Stimulated activated naive CD4-positive, alpha-beta T cell (primary cell): ENCODE results near the gene ZFYVE28.

Experiments
- DNase-seq, 6 experiments: peaks; one replicate each; lab custom pipeline; 2025; lab: John Stamatoyannopoulos, UW

ZFYVE28 gene

DNA sequence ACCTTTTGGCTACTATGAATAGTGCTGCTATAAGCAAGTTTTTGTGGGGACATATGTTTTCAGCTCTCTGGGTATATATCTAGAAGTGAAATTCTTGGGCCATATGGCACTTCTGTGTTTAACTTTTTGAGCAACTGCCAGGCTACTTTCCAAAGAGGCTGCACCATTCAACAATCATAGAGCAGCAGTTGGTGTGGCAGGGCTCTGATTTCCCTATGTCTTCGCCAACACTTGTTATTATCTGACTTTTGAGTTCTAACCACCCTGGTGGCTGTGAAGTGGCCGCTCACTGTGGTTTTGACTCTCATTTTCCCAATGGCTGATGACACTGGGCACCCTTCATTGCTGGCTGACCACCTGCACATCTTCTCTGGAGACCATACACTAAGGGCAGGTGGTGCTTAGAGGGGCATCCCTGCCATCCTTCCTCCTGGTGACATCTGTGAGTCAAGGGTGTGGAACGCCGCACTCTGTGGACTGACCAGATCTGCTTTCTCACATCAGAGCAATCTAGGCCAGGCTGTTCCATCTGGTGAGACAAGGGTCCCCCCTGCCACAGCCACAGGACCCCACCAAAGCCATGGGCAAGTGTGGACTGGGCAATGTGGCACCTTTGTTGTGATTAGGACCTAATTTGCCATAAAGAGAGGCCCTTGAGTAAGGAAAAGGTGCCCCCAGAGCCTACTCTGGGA lies 49.6 kb downstream of the ZFYVE28 start:
- no peak for DNase-seq

DNA sequence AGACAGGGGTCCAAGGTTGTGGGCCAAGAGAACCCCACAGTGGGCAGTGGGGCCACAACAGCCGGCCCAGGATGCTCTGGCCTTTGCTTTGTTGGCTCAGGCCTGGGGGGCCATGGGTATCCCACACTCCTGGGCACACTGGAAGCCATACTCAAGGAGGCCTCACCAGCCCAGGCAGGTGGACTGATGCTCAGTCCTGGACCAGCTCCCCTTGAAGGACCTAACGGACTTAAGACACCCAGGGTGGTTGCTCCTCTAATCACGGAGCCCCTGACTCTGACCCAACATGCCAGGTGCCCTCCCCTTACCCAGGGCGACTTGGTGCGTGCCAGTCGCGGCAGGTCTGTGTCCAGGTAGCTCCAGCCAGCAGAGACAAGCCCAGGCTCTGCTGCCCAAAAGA lies 50.8 kb downstream of the ZFYVE28 start:
- no peak for DNase-seq

DNA sequence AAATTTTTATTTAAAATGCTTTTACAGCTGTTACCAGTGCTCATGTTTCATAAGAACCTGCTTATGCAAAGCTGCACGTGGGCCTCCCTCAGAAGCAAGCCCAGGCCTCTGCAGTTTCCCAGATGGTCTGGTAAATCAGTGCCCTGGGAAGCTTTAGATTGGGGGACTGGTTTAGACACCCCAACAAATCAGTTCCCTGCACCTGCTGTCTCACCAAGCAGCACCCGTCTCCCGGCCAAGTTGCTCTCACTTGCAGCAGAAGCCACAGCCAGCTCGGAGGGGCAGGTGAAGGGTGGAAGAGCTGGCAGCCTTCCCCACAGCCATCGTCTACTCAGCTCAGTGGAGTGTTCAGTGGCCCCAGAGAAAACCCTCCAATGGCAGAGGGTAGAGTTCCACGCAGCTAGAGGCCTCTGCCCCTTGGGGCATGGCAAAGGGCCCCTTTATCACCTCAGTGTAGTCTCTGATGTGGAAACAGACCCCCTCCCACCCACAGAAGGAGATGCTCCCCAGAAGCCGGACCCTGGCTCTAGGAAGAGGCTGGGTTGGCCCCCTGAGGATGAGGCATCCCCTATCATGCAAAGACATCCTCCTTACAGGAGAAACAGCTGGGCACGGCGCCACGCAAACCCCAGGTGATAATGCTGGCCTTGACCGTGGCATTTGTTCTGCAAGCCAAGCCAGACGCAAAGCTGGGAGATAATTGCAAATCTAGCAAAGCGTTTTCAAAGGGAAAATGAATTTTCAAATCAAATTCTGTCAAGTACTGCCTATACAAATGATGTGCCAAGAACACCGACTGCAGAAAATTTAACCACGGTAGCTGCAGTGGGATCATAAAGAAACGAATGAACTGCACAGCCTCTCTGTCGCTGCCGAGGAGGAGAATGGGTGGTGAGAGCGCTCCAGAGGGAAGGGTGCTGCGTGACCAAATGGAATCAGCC lies 51.9 kb downstream of the ZFYVE28 start:
- no peak for DNase-seq

DNA sequence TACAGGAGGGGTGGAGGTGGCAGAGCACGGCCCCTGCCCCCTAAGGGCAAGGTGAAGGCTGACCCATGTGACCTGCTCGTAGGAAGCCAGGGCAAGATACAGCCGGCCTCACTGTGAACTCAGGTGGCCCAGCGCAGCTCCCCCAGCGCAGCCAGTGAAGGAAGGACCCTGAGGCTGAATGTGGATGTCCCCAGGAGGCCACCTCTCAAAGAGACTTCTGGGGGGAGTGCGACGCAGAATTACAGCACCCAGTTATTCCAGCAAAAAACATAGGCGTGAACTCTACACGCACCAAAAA lies 52.6 kb downstream of the ZFYVE28 start:
- no peak for DNase-seq

DNA sequence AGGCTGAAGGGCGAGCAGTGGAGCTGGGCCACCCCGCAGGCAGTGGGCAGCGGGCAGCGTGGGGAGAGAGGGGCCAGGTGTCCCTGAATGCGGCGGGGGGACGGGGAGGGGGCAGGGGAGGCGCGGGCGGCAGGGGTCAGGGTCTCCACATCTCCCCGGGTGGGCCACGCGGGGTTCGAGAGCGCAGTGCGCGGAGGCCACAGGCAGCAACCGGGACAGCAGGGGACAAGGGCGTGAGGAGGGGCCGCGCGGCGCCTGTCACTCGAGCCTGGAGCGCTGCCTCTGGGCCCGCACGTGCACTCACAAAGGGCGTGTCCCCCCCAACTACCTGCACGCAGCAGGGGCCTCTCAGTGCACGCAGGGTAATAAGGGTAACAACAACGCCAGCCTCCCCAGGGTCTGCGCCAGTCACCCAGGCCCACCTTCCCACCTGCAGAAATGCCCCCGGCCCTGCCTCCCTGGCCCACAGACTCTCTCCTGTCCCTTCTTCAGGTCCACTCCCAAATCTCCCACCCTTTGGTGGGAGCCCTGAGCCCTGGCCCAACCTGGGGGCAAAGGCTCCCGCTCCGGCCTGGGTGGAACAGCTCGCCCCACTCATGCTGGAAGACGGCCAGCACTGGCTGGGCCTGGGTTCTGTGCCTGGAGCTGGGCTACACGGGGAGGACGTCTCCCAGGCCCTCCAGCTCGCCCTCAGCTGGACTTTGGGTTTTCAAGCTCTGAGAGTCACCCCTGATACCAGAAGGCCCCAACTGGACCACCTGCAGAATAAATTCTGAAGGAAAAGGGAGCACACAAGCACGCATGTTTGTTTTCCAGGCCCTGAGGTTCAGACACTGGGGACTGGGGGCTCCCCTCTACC lies 53.2 kb downstream of the ZFYVE28 start:
- DNase-seq = peak in 1 of 6 experiments; percentile 23

DNA sequence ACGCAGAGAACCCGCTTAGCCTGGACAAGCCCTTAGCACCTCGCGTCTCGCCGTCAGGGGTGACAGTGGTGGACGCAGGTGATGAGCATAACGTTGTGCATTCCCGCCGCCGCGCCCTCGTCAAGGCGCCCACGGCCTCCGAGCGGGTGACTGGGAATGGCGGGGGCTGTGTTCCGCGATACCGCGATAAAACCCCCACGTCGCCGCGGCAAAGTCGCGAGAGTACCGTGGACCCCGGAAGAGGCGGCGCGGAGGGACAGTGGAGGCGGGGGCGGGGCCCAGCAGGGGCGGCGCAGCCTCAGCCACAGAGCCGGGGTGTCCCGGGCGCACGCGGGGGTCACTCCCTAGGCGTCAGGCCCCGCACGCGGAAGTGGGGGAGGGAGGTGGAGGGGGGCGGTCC lies 53.8 kb downstream of the ZFYVE28 start:
- DNase-seq = peak; percentile 35 to 74 (median 54)

DNA sequence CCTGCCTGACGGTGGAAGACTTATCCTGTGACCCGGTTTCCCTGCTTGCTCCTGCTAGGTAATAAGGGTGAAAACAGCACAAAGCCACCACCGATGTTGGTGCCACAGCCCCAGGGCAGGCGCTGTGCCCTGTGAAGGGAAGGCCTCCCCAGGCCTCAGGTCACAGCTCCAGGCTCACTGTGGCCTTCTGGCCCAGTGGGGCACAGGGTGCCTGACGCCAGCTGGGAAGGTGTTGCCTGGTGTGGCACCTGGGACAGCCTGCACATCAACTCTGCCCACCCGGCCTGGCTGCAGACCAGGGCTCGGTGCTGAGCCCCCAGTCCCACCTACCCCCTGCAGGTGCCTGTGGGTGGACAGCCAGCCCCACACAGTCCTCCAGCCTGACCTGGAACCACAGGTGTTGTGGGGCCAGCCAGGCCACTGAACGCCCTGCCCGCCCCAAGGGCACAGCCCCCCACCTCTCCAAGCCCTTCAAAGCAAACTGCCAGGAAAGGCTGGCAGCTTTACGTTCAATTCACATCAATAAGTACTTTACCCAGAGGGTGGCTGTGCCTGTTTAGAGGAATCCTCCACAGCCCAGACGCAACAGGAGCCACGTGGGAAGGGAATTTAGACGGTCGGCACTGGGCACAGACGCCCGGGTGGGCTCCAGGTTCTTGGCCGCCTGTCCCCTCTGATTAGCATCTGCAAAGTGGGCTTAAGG lies 54.3 kb downstream of the ZFYVE28 start:
- no peak for DNase-seq

DNA sequence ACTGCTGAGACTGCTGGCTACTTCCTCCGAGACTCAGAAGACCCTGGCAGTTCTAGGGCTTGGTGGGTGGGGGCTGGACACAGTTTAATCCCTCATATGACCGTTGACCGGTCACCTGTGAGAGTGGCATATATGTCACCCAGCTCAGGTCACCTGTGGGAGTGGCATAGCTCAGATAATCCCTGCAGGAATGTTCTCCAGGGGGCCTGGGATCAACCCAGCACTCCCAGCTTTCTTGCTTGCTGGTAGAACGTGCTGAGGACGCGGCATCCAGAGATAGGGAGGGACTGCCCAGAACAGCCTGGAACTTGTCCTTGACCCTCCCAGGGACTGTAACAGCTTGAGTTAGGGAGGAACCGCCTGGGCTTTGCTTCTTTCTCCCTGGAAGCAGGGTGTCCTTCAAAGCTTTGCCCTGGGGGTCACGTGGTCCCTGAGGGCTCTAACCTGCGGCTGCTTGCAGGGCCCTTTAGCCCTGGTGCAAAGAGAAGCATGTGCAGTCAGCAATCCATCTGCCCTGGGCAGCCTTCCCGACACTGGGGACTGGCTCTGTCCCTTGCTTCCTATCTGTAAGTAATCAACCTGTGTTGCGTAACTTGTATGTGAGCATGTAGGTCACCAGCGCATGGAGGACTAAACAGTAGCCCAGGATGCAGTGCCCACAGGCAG lies 55.3 kb downstream of the ZFYVE28 start:
- DNase-seq = no peak

DNA sequence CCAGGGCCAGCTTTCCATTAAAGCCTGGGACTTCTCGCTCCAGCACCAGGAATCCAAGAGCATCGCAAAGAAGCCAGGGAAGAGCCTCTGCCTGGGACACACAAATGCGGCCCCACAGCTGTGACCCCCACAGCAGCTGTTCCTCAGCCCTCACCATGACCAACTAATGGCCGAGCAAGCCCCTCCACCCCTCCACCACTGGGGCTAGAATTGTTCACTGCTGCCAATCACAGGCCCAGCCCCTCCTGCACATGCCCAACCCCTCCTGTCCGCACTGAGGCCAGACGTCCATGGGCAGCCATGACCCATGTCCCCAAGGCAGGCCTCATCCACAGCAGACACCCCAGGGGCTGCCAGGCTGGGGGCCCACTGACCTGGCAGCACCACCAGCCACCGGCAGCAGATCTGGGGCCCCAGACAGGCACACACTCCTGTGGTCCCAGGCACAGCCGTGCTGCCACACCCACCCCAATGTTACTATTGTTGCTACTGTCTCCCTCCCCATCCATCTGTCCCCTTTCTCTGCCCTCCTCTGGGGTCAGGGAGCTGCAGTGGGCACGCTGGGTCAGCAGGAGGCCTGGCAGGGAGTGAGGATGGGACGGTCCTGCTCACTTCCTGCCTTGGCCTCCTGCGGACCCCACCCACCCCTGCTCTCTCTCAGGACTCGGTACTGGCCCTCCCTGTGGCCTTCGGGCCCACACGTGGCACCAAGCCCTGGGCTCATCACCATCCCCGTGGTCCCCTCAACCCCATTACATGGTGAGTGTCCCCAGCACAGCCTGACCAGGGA lies 56.0 kb downstream of the ZFYVE28 start:
- no peak for DNase-seq

DNA sequence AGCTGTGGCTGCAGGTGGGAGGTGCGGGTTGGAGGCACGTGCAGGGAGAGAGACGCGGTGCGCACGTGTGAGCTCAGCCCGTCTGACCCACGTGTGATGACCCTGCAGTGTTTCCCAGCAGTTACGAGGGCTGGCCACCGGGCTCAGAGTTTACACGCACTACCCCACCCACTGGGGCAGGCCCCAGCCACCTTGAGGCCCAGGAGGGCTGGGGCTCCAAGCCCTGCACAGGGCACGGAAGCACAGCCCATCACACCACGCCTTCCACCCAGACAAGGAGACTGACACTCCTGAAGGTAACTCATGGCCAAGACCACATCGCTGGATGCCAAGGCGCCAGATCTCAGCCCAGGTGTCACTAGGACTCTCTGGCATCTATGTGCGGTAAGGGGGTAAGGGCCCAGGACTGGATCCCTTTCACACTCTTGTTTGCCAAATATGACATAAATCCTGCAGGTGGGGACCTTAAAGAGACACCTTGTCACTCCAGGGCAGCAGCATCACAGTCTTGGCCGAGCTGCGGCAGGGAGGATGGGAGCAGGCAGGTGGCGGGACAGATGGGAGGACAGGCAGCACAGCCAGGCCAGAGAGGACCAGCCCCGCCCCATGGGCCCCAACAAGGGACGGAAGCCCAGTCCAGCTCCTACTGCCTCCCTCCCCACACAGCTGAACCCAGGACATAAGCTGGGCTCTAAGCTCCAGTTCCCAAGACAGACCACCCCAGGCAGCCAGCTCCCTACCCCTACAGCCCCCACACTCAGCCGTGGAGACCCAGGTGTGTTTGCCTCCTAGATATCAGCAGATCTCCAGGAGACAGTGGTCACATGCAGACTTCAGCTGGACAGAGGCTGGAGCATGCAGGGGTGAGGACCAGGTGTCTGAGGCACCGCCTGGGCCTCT lies 56.8 kb downstream of the ZFYVE28 start:
- no peak for DNase-seq

DNA sequence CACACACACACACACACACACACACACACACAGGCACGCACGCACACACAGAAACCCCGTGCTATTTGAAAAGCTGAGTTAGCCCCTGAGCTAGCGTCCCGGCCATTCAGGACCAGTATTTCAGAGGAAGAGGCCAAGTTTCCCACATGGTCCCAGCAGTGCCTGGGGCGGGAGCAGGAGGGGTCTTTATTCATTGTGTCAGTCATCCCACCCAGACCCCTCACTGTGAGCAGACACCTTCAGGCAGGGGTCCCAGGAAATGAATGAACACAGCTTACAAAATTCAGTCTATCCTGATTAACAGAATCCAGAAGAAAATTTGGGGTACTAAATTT lies 58.1 kb downstream of the ZFYVE28 start:
- DNase-seq = no peak

DNA sequence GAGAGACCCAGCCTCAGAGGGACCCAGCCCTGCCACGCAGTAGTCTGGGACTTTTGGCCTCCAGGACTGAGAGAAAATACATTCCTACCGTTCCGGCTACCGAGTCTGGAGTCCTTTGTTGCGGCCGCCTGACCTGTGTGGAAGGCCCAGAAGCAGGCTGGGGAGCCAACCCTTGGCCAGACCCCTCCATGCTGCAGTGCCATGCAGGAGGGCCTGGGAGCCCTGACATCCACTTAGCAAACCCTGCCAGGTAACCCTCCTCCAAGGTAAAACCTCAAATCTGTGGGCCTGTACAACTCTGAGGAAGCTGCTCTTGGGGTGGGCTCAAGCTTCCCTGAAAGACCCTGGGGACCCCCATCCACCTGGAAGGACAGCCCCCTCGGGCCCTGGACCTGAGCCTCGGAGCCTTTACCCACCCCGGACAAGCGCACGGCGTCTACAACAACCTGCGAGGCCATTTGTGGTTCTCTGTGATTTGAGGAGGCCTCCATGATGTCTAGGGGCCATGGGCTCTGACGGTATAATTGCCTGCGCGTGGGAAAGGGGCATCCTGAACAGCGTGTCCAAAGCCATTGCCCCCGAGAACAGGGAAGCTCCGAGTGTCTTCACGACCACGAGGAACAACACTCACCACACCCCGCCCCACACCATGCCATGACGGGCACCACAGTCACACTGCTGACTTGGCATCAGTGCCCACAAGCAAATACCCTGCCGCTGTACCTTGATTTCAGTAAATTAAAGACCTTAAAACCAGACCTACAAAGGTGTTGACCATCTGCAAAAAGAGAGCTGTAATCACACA lies 58.7 kb downstream of the ZFYVE28 start:
- DNase-seq = no peak

DNA sequence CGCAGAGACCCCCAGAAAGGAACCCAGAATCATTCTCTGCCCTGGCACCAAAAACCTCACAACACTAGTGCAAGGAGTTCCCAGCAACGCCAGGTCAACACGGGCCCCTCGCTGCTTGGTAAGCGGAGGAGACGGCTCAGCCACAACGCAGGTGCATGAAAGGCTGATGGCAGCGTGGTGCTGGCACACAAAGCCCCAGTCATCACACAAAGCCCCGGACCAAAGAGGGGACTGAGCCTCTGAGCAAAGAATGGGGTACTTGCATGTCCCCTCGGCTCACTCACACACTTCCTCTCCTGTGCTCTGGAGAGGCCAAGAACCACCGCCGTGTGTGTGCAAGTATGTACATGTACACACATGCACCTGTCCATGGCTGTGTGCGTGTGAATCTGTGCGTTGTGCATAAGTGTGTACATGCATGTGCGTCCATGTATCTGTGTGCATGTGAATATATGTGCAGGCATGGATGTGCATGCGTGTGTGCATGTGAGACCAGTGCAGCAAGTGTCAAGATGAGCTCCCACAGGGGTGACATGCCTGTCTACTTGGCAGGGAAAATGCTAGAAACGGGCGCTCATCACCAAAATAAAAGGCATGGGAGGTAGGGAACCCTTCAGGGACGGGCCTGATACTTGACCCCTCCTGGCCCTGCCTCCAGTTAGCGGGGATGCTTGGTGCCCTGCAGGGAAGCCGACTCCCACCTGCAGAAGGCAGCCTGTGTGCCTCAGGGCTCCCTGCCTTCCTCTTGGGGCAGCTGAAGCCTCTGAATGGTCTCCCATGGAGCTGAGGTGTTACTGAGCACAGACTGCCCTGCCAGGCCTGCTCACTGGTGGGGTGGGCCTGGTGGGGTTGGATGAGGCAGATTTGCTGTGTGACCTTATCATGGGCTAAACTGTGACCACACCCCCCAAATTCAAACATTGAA lies 60.4 kb downstream of the ZFYVE28 start:
- no peak for DNase-seq

DNA sequence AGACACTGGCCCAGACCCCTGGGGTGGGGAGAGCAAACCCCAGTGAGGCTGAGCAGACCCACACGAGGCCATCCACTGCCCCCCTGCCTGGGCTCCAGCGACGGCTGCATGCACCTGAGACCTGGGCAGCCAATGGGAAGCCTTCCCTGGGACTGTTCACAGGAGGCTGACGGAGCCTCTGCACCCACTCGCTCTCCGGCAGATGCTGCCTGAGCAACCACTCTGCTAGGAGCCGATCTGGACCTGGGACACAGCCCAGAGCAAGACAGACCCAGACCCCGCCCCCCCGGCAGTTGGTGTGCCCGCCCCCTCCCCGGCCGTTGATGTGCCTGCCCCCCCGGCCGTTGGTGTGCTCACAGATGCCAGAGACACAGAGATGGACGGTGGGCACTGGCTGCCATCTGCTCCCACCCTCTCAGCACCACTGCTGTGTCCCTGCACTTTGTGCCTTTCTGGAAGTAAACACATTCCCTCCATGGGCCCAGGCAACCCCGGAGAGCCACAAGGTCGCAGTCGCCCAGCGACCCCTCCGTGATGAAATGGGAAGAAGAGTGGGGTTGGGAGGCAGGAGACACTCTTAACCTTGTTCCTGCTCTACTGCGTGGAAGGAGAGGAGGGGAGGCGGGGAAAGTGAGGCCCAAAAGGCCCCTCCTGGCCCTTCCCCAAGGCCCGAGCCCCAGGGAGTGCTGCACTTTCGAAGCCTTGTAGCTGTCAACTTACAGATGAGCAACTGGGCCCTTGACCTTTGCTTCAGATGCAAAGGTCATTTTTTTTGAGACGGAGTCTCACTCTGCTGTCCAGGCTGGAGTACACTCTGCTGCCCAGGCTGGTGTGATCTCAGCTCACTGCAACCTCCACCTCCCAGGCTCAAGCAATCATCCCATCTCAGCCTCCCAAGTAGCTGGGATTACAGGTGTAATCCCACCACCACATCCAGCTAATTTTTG lies 62.0 kb downstream of the ZFYVE28 start:
- no peak for DNase-seq

DNA sequence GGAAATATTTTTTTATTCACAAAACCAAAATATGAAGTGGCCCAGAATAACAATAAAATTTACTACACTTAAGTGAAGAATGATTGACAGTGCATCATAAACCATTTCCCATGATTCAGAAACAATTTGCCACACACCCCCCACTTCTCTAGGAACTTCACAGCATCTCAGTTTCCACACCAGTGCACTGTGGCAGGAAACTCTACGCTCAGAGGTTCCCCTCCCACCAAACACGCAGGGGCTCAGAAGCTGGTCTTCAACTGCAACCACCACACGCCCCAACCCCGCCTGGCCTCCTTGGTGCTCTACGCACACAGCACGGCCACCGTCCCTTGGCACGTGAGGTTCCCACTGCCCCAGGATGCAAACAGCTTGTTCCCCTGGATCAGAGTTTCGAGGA lies 63.7 kb downstream of the ZFYVE28 start:
- DNase-seq = no peak

DNA sequence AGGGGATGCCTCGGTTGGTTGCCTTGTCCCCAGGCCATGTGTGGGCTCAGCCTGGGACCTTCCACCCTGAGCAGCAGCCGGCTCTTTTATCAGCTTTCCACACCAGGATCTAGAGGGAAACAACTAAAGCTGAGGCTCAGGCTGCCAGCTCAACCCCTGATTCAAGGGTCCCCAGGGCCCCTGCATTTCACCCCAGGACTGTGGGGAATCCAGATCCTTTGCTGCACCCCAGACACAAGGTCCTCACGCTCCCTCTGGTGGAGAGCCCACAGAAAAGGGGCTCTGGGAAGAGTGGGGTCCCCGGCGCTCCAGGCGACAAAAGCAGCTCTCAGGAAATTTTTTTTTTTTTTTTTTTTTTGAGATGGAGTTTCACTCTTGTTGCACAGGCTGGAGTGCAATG lies 64.3 kb downstream of the ZFYVE28 start:
- DNase-seq = peak in 4 of 6 experiments; percentile 27 to 57 (median 36)
